ENCODE data around the gene PTPRR. TPM values are rescaled to one million over a fixed set of nuclear protein-coding genes. Genes with fewer than 3 reads are reported as not detected.

The PTPRR gene
- total and polyA plus RNA-seq, 2 experiments from 2014 or later, result not detected

DNA sequence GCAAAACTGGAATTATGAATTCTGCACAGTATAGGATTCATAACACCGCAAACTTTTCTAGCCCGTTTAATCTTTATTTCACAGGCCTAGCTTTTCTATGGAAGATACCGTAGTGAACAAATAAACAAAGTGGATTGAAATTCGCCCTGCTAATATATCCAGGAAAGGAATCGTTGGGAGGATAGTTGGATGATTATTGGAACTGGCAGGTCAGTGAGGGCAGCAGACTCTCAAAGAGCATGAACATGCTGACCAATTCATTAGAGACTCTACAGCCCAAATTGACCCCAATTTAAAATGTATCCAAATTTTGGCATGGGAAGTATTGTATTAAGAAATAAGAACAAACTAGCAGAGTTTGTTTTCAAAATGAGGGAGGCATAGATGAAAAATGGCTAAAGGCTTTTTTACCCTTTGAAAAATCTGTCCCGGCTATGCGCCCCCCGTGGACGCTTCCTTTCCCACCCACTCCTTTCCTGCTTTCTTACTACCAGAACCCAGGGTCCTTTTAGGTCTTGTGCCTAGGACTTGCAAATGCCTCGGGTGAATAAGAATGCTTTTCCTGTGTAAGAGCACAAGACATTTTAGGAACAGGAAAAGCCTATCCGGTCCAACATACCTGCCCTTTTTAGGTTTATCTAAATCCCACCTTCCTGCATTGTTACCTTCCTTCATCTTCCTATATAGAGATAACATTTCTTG lies 198.7 kb downstream of the PTPRR start:
- Histone ChIP-seq H3K4me1 (ENCODE audit: low read depth) (no peaks in the 10 kb centered on the region), H3K36me3 (no peaks in the 10 kb centered on the region), H3K4me3 (no peak overlapping the region), H3K27me3 (no peaks in the 10 kb centered on the region), H3K27ac (no peak overlapping the region), H3K9me3 (ENCODE audit: low read depth) (no peaks in the 10 kb centered on the region)
- TF ChIP-seq, protein P1, sequence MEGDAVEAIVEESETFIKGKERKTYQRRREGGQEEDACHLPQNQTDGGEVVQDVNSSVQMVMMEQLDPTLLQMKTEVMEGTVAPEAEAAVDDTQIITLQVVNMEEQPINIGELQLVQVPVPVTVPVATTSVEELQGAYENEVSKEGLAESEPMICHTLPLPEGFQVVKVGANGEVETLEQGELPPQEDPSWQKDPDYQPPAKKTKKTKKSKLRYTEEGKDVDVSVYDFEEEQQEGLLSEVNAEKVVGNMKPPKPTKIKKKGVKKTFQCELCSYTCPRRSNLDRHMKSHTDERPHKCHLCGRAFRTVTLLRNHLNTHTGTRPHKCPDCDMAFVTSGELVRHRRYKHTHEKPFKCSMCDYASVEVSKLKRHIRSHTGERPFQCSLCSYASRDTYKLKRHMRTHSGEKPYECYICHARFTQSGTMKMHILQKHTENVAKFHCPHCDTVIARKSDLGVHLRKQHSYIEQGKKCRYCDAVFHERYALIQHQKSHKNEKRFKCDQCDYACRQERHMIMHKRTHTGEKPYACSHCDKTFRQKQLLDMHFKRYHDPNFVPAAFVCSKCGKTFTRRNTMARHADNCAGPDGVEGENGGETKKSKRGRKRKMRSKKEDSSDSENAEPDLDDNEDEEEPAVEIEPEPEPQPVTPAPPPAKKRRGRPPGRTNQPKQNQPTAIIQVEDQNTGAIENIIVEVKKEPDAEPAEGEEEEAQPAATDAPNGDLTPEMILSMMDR (IDR thresholded peaks at IDR 0.05; ENCODE audit: low read depth, low read length), result no peak
- no peak for DNase-seq (ENCODE audit: low read depth in 1 of 2, low spot score in 1 of 2)

DNA sequence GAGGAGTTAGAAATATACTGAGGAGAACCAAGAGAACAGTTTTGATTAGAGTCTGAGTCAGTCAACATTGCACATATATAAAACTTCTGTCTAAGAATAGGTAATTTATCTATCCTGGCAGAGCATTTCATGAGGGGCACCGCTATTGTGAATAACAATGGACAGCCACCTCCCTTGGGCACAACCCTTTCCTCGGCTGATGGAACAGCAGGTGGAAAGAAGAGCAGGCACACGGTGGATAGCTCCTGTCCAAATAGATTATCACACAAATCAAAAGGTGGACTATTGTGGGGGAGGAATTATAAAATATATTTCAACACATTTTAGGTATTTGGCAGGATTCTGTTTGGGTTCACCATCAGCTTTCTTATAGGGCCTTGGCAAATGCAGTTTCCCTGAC lies 199.3 kb downstream of the PTPRR start:
- TF ChIP-seq, protein P1 (IDR thresholded peaks at IDR 0.05; ENCODE audit: low read depth, low read length), result no peak
- no peaks in the 10 kb centered on the region for H3K4me1 ChIP-seq (ENCODE audit: low read depth)
- H3K36me3 ChIP-seq, result no peaks in the 10 kb centered on the region
- no peak overlapping the region for H3K4me3 ChIP-seq
- H3K27me3 ChIP-seq, result no peaks in the 10 kb centered on the region
- DNase-seq (ENCODE audit: low read depth in 1 of 2, low spot score in 1 of 2), result no peak
- no peaks in the 10 kb centered on the region for H3K9me3 ChIP-seq (ENCODE audit: low read depth)
- H3K27ac ChIP-seq, result no peak overlapping the region

DNA sequence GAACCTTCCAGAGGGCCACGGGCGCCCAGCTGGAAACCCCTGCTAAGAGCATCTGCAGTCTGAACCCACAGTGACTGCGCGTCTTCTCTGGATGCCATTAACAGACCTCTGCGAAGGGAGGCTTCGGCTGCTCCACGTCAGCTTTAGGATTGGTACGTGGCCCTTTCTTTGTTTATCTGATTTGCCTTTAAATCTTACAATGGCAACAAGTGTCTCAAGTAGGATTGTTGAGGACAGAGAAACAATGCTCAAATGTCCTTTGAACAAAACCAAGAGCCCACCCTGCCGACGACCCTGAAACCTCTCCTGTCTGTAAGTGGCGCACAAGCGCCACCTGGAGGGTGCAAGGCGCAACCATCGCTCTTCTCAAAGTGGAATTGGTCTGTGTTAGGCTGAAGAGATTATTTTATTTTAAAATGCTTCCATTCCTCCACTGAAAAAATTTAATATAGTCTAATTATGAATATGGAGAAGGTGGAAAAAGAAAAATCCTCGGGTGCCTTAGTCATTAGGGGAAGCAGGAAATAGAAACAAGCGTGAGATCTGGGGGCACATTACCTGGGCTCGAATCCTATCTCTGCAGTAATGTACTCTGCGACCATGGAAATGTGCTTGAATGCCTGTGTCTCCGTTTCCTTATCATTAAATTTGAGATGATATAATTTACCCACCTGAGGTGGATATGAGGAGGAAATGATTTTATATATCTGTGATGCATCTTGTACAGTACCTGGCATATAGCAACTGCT lies 200.7 kb downstream of the PTPRR start:
- no peaks in the 10 kb centered on the region for H3K27me3 ChIP-seq
- H3K9me3 ChIP-seq (ENCODE audit: low read depth), result no peaks in the 10 kb centered on the region
- H3K4me1 ChIP-seq (ENCODE audit: low read depth), result no peaks in the 10 kb centered on the region
- H3K4me3 ChIP-seq, result peak overlapping the region; percentile 9
- TF ChIP-seq, protein P1 (IDR thresholded peaks at IDR 0.05; ENCODE audit: low read depth, low read length), result peak; percentile 99
- peak; percentile 65 to 72 for DNase-seq (ENCODE audit: low read depth in 1 of 2, low spot score in 1 of 2)
- H3K36me3 ChIP-seq, result no peaks in the 10 kb centered on the region
- no peak overlapping the region for H3K27ac ChIP-seq

DNA sequence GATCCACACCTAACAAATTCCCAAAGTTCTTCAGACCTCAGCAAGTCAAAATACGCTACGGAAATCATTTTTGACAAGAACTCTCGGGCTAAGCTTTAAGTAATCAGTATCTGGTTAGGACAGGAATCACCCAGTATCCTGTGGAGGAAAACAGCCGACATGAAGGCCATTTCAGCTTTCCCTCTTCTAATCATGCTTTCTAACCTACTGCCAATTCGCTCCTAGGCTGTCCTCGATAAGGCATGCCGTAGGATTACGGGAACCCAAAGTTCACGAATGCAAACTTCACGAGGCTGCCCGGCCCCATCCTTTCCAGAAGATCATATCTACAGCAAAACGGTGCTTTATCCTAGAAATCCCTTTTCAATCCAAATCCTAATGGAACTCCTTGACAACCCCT lies 201.5 kb downstream of the PTPRR start:
- no peaks in the 10 kb centered on the region for H3K27me3 ChIP-seq
- H3K4me1 ChIP-seq (ENCODE audit: low read depth), result no peaks in the 10 kb centered on the region
- DNase-seq (ENCODE audit: low read depth in 1 of 2, low spot score in 1 of 2), result no peak
- H3K4me3 ChIP-seq, result no peak overlapping the region
- no peaks in the 10 kb centered on the region for H3K36me3 ChIP-seq
- no peaks in the 10 kb centered on the region for H3K9me3 ChIP-seq (ENCODE audit: low read depth)
- no peak overlapping the region for H3K27ac ChIP-seq
- TF ChIP-seq, protein P1 (IDR thresholded peaks at IDR 0.05; ENCODE audit: low read depth, low read length), result no peak

DNA sequence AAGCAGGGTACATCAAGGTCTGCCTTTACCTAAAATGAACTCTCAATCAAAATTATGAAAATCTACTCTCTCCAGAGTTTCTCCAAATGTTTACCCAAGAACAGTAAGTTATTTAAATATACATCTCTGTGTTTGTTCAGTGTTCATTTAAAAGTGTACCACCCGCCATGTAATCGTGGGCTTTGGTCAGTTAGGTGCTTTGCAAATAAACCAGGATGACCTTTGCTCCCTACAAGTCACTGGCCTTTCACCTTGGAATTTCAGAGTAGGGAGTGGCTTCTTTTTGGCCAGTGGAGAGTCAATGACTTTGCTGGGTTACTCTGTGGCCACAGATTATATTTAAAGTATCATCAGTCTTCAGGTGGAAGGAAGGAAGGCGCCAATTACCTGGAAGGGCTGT lies 208.7 kb downstream of the PTPRR start:
- H3K27me3 ChIP-seq, result no peaks in the 10 kb centered on the region

More for the DNA sequence above, 208.7 kb downstream of the PTPRR start:
- Histone ChIP-seq H3K27ac (no peak overlapping the region), H3K36me3 (no peaks in the 10 kb centered on the region), H3K9me3 (ENCODE audit: low read depth) (no peaks in the 10 kb centered on the region), H3K4me3 (no peak overlapping the region), H3K4me1 (ENCODE audit: low read depth) (no peaks in the 10 kb centered on the region)
- TF ChIP-seq, protein P1 (IDR thresholded peaks at IDR 0.05; ENCODE audit: low read depth, low read length), result no peak
- no peak for DNase-seq (ENCODE audit: low read depth in 1 of 2, low spot score in 1 of 2)

Measured in cardiac muscle cell (in vitro differentiated cells and primary cell).